Cardiac muscle cell (in vitro differentiated cells and primary cell): Measurements from ENCODE around the gene RNU4-1. TPM values are rescaled to one million over a fixed set of nuclear protein-coding genes. Genes with fewer than 3 reads are reported as not detected.

Experiments
- DNase-seq, 2 donors: peaks; one replicate each; pipeline versions ENCODE4 v3.0.0 to v3.0.0-alpha.2; 2010 to 2017; ENCODE audit warnings: low read depth in 1 of 2, low spot score in 1 of 2
- H3K27ac ChIP-seq: fragments of 200-600 bp; sonication (generic); 2 replicates; pipeline ENCODE4 v1.5.1; 2016
- H3K27me3 ChIP-seq: fragments of 200-600 bp; sonication (generic); 2 replicates; pipeline ENCODE4 v1.6.0; 2016; ENCODE audit warnings: control low read depth
- H3K36me3 ChIP-seq: fragments of 200-600 bp; sonication (generic); 2 replicates; pipeline ENCODE4 v1.5.1; 2016; ENCODE audit warnings: control low read depth
- H3K4me1 ChIP-seq: fragments of 200-600 bp; sonication (generic); 2 replicates; pipeline ENCODE4 v1.8.1; 2017; ENCODE audit warnings: low read depth, mild to moderate bottlenecking, mixed run types
- H3K4me3 ChIP-seq: fragments of 200-600 bp; sonication (generic); 2 replicates; pipeline ENCODE4 v1.5.1; 2016; ENCODE audit warnings: mild to moderate bottlenecking
- H3K9me3 ChIP-seq: fragments of 200-600 bp; sonication (generic); 2 replicates; pipeline ENCODE4 v1.5.1; 2017; ENCODE audit warnings: low read depth, mild to moderate bottlenecking, control low read depth
- polyA plus RNA-seq: library from polyadenylated mRNA; unstranded; fragments of >200 nt; fragmentation: Nextera tagmentation; extraction: Ambion mirVana; gene quantifications from 2 replicates; pipeline ENCODE4 v1.2.1, GENCODE V29; 2016
- total RNA-seq: library from RNA; depleted of rRNA; stranded (reverse); fragments of >200 nt; gene quantifications from 2 replicates; pipeline ENCODE4 v1.2.3, GENCODE V29; 2016
- TF ChIP-seq, protein P1 (sequence below): IDR thresholded peaks from 2 replicates; pipeline ENCODE4 v1.5.1; 2012; ENCODE audit warnings: low read depth, mild to moderate bottlenecking, low read length

Gene RNU4-1
- total and polyA plus RNA-seq, 2 experiments from 2014 or later: not detected

DNA sequence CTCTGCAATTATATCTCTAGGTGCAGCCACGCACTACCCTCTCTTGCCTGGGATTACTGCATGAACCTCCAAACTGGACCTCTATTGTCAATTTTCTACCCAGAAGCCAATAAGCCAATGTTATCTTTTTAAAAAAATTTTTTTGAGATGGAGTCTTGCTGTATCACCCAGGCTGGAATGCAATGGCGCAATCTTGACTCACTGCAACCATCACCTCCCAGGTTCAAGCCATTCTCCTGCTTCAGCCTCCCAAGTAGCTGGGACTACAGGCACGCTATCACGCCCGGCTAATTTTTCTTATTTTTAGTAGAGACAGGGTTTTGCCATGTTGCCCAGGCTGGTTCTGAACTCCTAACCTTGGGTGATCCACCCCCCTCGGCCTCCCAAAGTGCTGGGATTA is 16.3 kb downstream of the RNU4-1 start:
- Histone ChIP-seq H3K36me3 (no peaks in the 10 kb centered on the region), H3K27ac (no peak overlapping the region), H3K27me3 (no peaks in the 10 kb centered on the region), H3K4me1 (no peaks in the 10 kb centered on the region), H3K9me3 (no peaks in the 10 kb centered on the region), H3K4me3 (no peak overlapping the region)
- DNase-seq: peak in 1 of 2 donors; percentile 83
- TF ChIP-seq, protein P1, sequence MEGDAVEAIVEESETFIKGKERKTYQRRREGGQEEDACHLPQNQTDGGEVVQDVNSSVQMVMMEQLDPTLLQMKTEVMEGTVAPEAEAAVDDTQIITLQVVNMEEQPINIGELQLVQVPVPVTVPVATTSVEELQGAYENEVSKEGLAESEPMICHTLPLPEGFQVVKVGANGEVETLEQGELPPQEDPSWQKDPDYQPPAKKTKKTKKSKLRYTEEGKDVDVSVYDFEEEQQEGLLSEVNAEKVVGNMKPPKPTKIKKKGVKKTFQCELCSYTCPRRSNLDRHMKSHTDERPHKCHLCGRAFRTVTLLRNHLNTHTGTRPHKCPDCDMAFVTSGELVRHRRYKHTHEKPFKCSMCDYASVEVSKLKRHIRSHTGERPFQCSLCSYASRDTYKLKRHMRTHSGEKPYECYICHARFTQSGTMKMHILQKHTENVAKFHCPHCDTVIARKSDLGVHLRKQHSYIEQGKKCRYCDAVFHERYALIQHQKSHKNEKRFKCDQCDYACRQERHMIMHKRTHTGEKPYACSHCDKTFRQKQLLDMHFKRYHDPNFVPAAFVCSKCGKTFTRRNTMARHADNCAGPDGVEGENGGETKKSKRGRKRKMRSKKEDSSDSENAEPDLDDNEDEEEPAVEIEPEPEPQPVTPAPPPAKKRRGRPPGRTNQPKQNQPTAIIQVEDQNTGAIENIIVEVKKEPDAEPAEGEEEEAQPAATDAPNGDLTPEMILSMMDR: no peak

DNA sequence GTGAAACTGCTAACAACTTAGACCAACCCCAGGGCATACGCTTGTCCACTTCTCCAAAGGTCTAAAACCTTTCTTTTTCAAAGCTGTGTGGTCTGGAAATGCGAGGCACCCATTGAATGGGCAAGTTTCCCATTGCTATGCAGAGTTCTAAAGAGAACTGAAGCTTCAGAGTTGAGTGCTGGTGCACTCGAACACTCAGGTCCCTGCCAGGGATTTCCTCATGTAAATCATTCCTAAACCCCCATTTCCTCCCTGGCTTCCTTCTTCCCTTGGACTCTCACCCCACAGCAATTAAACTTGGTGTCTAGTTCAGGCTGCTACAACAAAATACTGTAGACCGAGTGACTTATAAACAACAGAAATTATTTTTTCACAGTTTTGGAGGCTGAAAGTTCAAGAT is 25.3 kb downstream of the RNU4-1 start:
- no peaks in the 10 kb centered on the region for H3K27me3 ChIP-seq
- no peaks in the 10 kb centered on the region for H3K9me3 ChIP-seq
- H3K36me3 ChIP-seq: no peaks in the 10 kb centered on the region
- peaks cover 8% of the 10 kb centered on the region for H3K4me1 ChIP-seq
- TF ChIP-seq, protein P1: no peak
- no peak for DNase-seq
- no peak overlapping the region for H3K4me3 ChIP-seq
- peak overlapping the region; percentile 13 for H3K27ac ChIP-seq

DNA sequence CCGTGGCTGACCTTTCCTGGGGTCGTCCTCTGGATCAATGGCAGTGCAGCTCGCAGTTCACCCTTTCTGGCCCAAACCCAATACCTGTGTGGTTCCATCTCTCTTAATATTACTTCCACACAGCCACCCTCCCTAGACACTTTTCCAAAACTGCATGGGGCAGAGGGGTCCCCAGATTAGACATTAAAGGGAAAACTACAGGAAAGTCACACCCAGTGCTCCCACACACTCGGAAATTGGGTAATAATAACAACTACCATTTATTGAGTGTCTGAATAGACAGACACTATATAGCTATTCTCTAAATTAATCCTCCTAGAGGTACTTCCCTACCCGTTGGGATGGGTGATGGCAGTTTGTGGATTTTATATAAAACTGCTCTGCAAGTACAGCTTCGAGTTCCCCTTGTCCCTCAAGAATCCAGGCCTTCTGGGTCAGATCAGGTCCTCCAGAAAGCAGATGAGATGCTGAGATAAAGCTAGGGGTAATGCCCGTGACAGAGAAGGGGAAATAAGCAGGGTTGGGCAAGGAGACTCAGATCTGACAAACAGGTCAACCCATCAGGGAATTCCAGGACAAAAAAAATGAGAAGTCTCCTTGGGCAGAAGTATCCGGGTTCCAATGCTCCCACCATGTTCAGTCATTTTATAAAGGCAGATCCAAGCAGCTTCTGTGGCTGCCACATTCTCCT is 26.7 kb downstream of the RNU4-1 start:
- Histone ChIP-seq H3K27ac (no peak overlapping the region), H3K9me3 (no peaks in the 10 kb centered on the region), H3K4me1 (peaks cover 8% of the 10 kb centered on the region), H3K27me3 (no peaks in the 10 kb centered on the region), H3K36me3 (no peaks in the 10 kb centered on the region), H3K4me3 (no peak overlapping the region)
- DNase-seq: no peak
- TF ChIP-seq, protein P1: no peak

DNA sequence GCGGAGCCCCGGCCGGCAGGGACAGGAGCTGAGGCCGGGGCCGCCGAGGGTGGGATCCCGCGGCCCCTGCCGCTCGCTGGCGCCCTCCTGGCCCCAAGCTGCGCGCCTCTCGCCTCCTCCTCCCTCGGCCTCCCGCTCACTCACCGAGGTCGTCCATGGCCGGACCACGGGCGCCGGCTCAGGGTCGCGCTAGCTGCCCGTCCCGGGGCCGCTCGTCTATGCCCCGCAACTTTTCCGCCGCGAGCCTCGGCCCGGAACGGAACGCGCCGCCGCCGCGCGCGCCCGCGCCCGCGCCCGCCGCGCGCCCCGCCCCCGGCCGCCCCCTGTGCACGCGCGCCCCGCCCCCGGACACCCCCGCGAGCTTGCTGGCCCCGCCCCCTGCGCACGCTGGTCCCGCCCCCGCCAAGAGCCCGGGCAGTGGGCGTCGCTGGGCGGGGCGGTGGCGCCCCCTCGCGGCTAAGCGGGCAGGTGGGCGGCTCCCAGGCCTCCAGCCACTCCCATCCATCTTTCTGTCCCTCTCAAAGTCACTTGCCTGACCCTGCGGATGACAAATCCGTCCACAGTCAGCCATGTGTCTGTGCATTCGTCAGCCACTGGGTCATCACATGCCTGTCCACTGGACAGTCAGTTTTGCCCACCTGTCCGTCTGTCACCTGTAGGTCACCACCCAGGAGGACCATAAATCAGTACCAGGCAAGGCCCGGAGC is 27.4 kb downstream of the RNU4-1 start, which contains the start of gene PXN:
TSS of gene PXN (minus strand) at position 258 of the 707 bp plus-strand sequence. CDS start at position 157, 101 bp downstream.
- Histone ChIP-seq H3K27me3 (no peaks in the 10 kb centered on the region), H3K4me1 (peaks cover 8% of the 10 kb centered on the region), H3K36me3 (no peaks in the 10 kb centered on the region), H3K9me3 (no peaks in the 10 kb centered on the region), H3K4me3 (peak within 1 kb of the TSS; percentile 49), H3K27ac (no peak within 1 kb of the TSS)
- TF ChIP-seq, protein P1: peak; percentile 72
- DNase-seq: peak; percentile 88 to 89

DNA sequence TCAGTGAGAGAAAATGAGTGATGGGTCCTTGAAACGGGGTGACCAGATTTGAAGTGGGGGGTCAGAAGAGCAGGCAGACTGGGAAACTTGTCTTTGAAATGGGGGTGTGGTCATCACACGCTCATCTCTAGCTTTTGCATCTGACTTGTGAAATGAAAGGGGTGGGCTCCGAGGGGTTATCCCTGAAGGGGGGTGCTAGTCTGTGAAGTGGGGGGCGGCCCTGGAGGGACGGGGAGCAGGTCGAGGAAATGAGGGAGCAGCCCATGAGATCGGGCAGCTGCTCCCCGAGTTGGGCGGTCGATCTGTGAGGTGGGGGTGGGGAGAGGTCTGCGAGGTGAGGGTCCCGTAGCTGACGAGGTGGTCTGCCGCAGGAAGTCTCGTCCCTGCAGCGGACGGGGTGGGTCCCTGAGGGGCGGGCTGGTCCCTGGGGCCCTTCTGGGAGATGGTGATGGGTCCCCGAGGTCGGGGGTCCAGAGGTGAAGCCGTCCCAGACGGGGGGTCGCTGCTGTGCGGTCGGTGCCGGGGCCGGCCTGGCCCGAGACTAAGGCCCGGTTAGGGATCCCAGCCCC is 28.0 kb downstream of the RNU4-1 start:
- TF ChIP-seq, protein P1: no peak
- DNase-seq: no peak
- H3K9me3 ChIP-seq: no peaks in the 10 kb centered on the region
- no peaks in the 10 kb centered on the region for H3K27me3 ChIP-seq
- H3K4me3 ChIP-seq: peak overlapping the region; percentile 49
- peaks cover 8% of the 10 kb centered on the region for H3K4me1 ChIP-seq
- no peak overlapping the region for H3K27ac ChIP-seq
- no peaks in the 10 kb centered on the region for H3K36me3 ChIP-seq
